SK-N-MC (cell line): ENCODE results near the gene ALDH16A1.

Source experiments
- DNase-seq: peaks from one replicate; pipeline ENCODE4 v3.0.0-alpha.2; 2011; ENCODE audit warnings: low read depth, low spot score
- H3K27ac ChIP-seq: fragments of 200-600 bp; sonication (generic); 2 replicates; pipeline ENCODE4 v1.5.1; 2016; ENCODE audit warnings: mixed run types
- H3K36me3 ChIP-seq: fragments of 200-600 bp; sonication (generic); 2 replicates; pipeline ENCODE4 v1.6.1; 2017; ENCODE audit warnings: antibody characterized with exemption, low read length, mixed read lengths; ENCODE audit not compliant: insufficient read depth
- H3K4me3 ChIP-seq: fragments of 200-600 bp; sonication (generic); 2 replicates; pipeline ENCODE4 v1.5.1; 2016
- H3K9ac ChIP-seq: fragments of 200-600 bp; sonication (generic); 2 replicates; pipeline ENCODE4 v1.8.0; 2017; ENCODE audit warnings: mixed run types, mixed read lengths; ENCODE audit not compliant: insufficient read length
- H3K9me3 ChIP-seq: fragments of 200-600 bp; sonication (generic); 2 replicates; pipeline ENCODE4 v1.6.1; 2017; ENCODE audit warnings: low read depth, mild to moderate bottlenecking, antibody characterized with exemption, low read length, moderate library complexity, mixed read lengths
- EZH2 ChIP-seq: fragments of 200-600 bp; sonication (generic); IDR thresholded peaks from one replicate; pipeline ENCODE4 v1.6.1; 2017; ENCODE audit warnings: antibody characterized with exemption
- FOXP2 ChIP-seq: optimal IDR thresholded peaks from 2 replicates; pipeline ENCODE3; 2011; ENCODE audit warnings: mild to moderate bottlenecking, moderate library complexity; ENCODE audit not compliant: insufficient read depth; ENCODE audit errors: extremely low read length, control extremely low read depth
- POLR2AphosphoS5 ChIP-seq: IDR thresholded peaks from 2 replicates; pipeline ENCODE4 v1.6.1; 2012; ENCODE audit warnings: mild to moderate bottlenecking, low read depth, low read length, borderline replicate concordance

The ALDH16A1 gene

DNA sequence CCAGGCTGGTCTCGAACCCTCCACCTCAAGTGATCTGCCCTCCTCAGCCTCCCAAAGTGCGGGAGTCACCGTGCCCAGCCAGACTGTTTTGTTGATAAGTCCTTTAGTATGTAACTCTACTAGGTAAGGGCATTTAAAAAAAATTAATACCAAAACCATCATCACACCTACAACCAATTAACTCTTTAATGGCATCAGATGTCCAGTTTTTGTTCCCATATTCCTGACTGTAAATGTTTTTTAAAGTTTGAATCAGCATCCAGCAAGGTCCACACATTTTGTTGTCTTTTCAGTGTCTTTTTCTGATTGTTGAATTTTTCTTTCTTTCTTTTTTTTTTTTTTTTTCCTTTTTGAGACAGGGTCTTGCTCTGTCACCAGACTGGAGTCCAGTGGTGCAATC, 65.0 kb downstream of the ALDH16A1 start:
- TF ChIP-seq EZH2 (no peak), FOXP2 (no peak), POLR2AphosphoS5 (no peak)
- Histone ChIP-seq H3K4me3 (peak overlapping the region; percentile 100), H3K9ac (no peak overlapping the region), H3K27ac (peak overlapping the region; percentile 60), H3K9me3 (no peaks in the 10 kb centered on the region), H3K36me3 (peaks cover 85% of the 10 kb centered on the region)
- no peak for DNase-seq
